Left forelimb (tissue), 1 donor: ENCODE data around the gene MOB3C.
A peak's percentile ranks its signal among the peaks of the same experiment; 100 is the strongest.
"Not testable (repeated sequence)": the region's sequence is repeated elsewhere in the genome, so short reads cannot be mapped to it uniquely, and the experiment has no call there.

Source experiments
- DNase-seq: peaks from one replicate; pipeline ENCODE4 v3.0.0-alpha.2; 2018; ENCODE audit warnings: low spot score

MOB3C gene

DNA sequence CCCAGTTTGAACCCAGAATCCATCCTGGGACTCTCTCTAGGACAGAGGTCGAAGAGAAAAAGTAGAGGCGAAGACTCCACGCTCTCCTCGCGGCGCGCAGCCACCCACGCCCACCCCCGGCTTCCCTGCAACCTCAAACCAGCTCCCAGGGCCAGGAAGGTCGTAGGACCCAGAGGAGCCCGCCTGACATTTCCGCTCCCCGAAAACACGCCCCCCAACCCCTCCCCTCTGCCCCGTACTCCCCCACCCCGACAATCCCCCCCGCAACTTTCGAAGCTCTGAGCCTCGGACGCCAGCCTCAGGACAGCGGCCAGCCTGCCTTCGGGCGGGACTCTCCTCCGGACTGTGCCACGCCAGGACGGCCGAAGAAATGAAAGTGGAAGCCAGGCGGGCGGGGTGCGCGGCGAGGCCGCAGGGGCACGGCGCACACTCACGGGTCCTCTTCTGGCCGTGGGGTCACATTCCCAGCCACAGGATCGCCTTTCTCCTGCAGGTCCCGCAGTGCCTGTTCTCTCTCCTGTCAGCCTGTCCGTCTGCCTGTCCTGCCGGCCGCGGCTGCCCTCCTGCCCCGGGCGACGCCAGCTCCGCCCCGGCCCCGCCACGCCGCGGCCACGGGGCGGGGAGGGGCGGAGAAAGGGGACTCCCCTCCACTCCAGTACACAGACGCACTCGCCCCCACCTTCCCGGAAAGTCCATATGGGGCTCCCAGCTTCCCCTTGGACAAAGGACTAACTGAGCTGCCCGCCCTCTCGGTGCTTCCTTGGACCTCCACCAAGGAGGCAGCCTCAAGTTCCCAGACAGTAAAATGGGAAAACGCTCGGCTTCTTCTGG lies at the start of gene MOB3C:
MOB3C (minus strand) TSS at position 535 of the 831 bp plus-strand sequence. CDS start 3,490 bp downstream, outside the sequence.
- DNase-seq: peak; percentile 89

DNA sequence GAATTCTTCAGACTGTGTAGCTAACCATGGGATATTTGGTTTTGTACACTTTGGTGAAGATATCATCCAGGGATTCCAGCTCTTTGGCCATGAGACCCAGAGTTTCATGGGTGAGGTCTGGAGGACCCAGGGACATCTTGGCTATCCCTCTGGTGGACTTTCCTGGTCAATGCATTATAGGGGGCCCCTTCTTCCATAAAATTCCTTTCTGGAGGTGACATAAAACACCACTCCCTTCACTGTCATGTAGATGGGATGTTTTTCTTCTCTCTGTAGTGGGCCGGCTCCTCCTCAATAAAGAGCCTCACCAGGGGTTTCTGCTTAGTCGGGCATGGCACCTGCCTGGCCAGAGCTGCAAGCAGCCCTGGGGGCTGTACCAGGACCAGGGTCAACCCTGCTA lies 49.4 kb upstream of the MOB3C start:
- DNase-seq: no peak

- DNase-seq: not testable (repeated sequence)
Observed at GRCh38 chr1:46662919-46663318, 46.3 kb upstream of the MOB3C start.

- DNase-seq: not testable (repeated sequence)
Observed at GRCh38 chr1:46660116-46660515, 43.5 kb upstream of the MOB3C start.

- DNase-seq: no peak
Observed at GRCh38 chr1:46659307-46659870, 42.8 kb upstream of the MOB3C start.

DNA sequence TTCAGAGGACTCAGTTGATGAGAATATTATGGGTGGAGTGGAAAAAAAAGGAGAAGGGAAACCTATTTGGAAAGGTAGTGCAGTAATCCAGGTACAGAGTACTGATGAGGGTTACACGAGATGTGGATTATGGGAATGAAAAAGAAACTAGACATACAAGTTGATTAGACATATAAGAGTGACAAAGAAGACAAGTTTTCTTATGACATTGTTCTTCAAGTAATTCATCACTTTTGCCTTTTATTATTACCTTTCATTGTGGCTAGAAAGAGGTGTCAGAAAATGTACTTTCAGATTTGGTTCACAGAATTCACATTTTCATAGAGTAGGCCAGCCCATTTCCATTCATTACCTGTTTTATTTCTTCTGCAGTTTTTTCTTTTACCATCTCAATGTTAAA lies 41.2 kb upstream of the MOB3C start:
- DNase-seq: no peak

- no peak for DNase-seq
Observed at GRCh38 chr1:46656643-46657042, 40.0 kb upstream of the MOB3C start.

GRCh38 chr1:46655848-46656247 lies 39.2 kb upstream of the MOB3C start:
- no peak for DNase-seq

GRCh38 chr1:46654698-46655097 lies 38.1 kb upstream of the MOB3C start:
- not testable (repeated sequence) for DNase-seq

GRCh38 chr1:46654012-46654411 lies 37.4 kb upstream of the MOB3C start:
- DNase-seq: no peak

- no peak for DNase-seq
Observed at GRCh38 chr1:46653405-46653958, 36.9 kb upstream of the MOB3C start.

DNA sequence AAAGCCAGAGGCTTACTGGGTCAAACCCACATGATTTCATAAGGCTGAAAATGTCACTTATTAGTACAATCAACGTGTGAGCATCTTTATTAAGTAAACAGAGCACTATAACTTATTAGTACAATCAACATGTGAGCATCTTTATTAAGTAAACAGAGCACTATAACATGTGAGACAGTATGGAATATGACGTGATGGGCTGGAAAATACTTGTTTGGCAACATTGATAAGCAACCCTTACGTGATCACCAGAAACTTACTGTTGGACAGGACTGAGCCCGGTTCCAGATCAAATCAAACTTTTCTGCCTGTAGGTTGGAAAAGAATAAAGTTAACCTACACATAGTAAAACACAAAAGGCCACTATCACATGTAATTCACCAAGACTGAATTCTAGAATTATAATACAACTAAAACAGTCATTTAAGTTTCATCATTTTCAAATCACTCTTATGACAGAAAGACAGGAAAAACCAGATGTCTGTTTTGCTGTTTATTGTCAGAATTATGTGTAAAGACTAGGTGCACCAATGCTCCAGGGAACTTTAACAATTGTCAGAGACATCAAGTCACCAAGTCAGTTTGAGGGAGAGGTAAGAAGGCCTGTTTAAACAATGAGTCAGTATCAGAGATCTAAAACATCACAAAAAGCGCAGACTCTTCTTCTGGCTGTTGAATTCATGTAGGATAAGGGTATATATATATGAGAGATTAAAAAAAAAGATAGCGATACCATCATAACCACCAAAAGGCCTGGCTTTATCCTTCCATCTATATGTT lies 35.9 kb upstream of the MOB3C start:
- no peak for DNase-seq

- not testable (repeated sequence) for DNase-seq
Observed at GRCh38 chr1:46651152-46651551, 34.5 kb upstream of the MOB3C start.

DNA sequence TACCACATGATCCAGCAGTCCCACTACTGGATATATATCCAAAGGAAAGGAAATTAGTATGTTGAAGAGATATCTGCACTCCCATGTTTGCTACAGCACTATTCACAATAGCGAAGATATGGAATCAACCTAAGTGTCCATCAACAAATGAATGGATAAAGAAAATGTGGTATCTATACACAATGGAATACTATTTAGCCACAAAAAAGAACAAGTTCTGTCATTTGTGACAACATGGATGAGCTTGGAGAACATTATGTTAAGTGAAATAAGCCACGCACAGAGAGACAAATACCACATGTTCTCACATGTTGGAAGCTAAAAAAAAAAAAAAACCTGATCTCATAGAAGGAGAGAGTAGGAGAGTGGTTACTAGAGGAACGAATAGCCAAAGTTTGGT lies 33.9 kb upstream of the MOB3C start:
- DNase-seq: no peak

- DNase-seq: no peak
Observed at GRCh38 chr1:46649764-46650163, 33.2 kb upstream of the MOB3C start.

GRCh38 chr1:46647611-46648010 lies 31.0 kb upstream of the MOB3C start:
- no peak for DNase-seq

GRCh38 chr1:46646844-46647243 lies 30.2 kb upstream of the MOB3C start:
- no peak for DNase-seq

- no peak for DNase-seq
Observed at GRCh38 chr1:46646331-46646730, 29.7 kb upstream of the MOB3C start.

- DNase-seq: no peak
Observed at GRCh38 chr1:46645815-46646214, 29.2 kb upstream of the MOB3C start.

GRCh38 chr1:46643368-46643775 lies 26.8 kb upstream of the MOB3C start:
- DNase-seq: no peak

DNA sequence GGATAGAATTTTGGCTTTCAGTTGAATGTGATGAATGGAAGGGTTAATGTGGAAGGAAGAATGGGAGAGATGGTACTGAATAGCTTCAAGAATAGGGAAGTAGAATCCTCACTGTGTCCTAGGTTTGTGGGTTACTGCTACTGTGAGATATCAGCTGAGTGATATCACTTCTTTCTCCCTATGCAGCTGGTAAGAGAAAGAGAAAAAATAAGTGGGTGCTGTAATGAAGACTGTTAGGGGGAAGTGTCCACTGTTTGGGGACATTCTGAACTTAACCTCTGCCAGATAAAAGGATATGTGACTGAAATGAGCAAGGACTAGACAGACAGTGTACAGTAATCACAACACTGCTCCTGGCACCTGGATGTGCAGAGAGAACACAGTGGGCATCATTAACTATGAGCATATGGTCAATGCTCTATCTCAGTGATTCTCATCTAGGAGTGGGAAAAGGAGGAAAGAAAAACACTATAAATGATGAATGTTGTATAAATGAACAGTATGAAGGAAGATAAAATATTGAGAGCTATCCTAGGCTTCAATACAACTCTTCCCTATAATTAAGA lies 25.6 kb upstream of the MOB3C start:
- no peak for DNase-seq

- no peak for DNase-seq
Observed at GRCh38 chr1:46639547-46639946, 22.9 kb upstream of the MOB3C start.
